HepG2 (cell line): Measurements from ENCODE around the gene GPD1. TPM values are rescaled to one million over a fixed set of nuclear protein-coding genes. Genes with fewer than 3 reads are reported as not detected.

Source experiments
- ATAC-seq: fragments of 200-7000 bp; cut with Tn5 transposase; 3 replicates; pipeline ENCODE4 v1.9.1; 2020; ENCODE audit warnings: mild to moderate bottlenecking, moderate library complexity
- BruUV-seq: library from RNA; stranded (reverse); fragments of 400-500 nt; replicated peaks from 2 replicates; lab custom pipeline; 2021; lab: Mats Ljungman, UMichigan
- CTCF ChIA-PET: fragments of 300-600 bp; formaldehyde crosslinking; extraction: SDS; loops from one replicate; lab custom pipeline; 2021; ENCODE audit warnings: low total read pairs, inconsistent platforms, low intra/inter-chr PET ratio; lab: Yijun Ruan, JAX
- POLR2A ChIA-PET: fragments of 350-600 bp; sonication (Branson Sonifier 250); formaldehyde crosslinking; loops from one replicate; lab custom pipeline; 2020; ENCODE audit warnings: antibody characterized with exemption, inconsistent platforms; lab: Yijun Ruan, JAX
- DNase-seq: peaks from one replicate; pipeline ENCODE4 v3.0.0-alpha.2; 2015; ENCODE audit warnings: low spot score
- FAIRE-seq: peaks from 3 replicates; lab custom pipeline; 2011; peaks lifted over from hg19 to GRCh38; lab: Jason Lieb, UNC
- H2AFZ ChIP-seq: one replicate; pipeline ENCODE4 v1.6.1; 2011; ENCODE audit warnings: low read length, inconsistent platforms
- H3K27ac ChIP-seq: fragments of 300-600 bp; 3 replicates; pipeline ENCODE4 v1.8.0; 2011; ENCODE audit warnings: mixed run types, mild to moderate bottlenecking, mixed read lengths, low read length, inconsistent platforms; ENCODE audit not compliant: insufficient read depth; ENCODE audit errors: extremely low read length
- H3K27me3 ChIP-seq, 2 experiments: fragments of 200-600 bp in 1 of 2; 2 replicates in 1 of 2; 3 replicates in 1 of 2; pipeline versions ENCODE4 v1.6.0 to v1.8.0; 2011; ENCODE audit warnings: low read length in 2 of 2, mild to moderate bottlenecking in 2 of 2, moderate library complexity in 2 of 2, inconsistent platforms in 1 of 2; ENCODE audit not compliant: insufficient read depth in 2 of 2, control insufficient read depth in 1 of 2
- H3K36me3 ChIP-seq, 2 experiments: fragments of 200-600 bp in 1 of 2; replicated peaks in 1 of 2; 2 replicates in 1 of 2; 3 replicates in 1 of 2; pipeline versions ENCODE4 v1.5.1 to v1.8.0; 2011; ENCODE audit warnings: low read length in 2 of 2, inconsistent platforms in 1 of 2; ENCODE audit not compliant: insufficient read depth in 2 of 2, control insufficient read depth in 1 of 2
- H3K4me1 ChIP-seq: 2 replicates; pipeline ENCODE4 v1.5.1; 2012; ENCODE audit warnings: low read length, inconsistent platforms; ENCODE audit not compliant: insufficient read depth
- H3K4me2 ChIP-seq: 2 replicates; pipeline ENCODE4 v1.6.0; 2011; ENCODE audit warnings: low read depth, low read length, inconsistent platforms
- H3K4me3 ChIP-seq, 3 experiments: fragments of 200-600 bp in 1 of 3; sonication (generic), shearing (Covaris generic) in 1 of 3; replicated peaks in 1 of 3; 2 replicates each; pipeline ENCODE4 v1.5.1; 2011 to 2016; ENCODE audit warnings: low read length in 3 of 3, inconsistent platforms in 2 of 3, low read depth in 2 of 3, mild to moderate bottlenecking in 2 of 3, control low read depth in 1 of 3, mixed read lengths in 1 of 3; ENCODE audit not compliant: insufficient read depth in 1 of 3
- H3K79me2 ChIP-seq: one replicate; pipeline ENCODE4 v1.6.1; 2011; ENCODE audit warnings: low read length, inconsistent platforms; ENCODE audit not compliant: insufficient read depth
- H3K9ac ChIP-seq: 2 replicates; pipeline ENCODE4 v1.6.0; 2011; ENCODE audit warnings: mild to moderate bottlenecking, low read depth, low read length, inconsistent platforms; ENCODE audit not compliant: insufficient read depth
- H3K9me3 ChIP-seq: 2 replicates; pipeline ENCODE4 v1.5.1; 2012; ENCODE audit warnings: mild to moderate bottlenecking, low read length
- H4K20me1 ChIP-seq: 2 replicates; pipeline ENCODE4 v1.6.0; 2011; ENCODE audit warnings: inconsistent platforms, mild to moderate bottlenecking, low read length, moderate library complexity; ENCODE audit not compliant: insufficient read depth
- CCDC6 ChIP-seq: sonication (generic); formaldehyde crosslinking; IDR thresholded peaks from 2 replicates; pipeline ENCODE4 v1.8.1; 2022; ENCODE audit warnings: mild to moderate bottlenecking, missing genetic modification reagents, moderate library complexity
- CENPT ChIP-seq: sonication (generic); formaldehyde crosslinking; IDR thresholded peaks from 2 replicates; pipeline ENCODE4 v1.8.0; 2022; ENCODE audit warnings: low read depth, mild to moderate bottlenecking, moderate library complexity, missing genetic modification reagents
- DPF2 ChIP-seq: sonication (generic); formaldehyde crosslinking; IDR thresholded peaks from 2 replicates; pipeline ENCODE4 v1.4.0; 2020; ENCODE audit warnings: mild to moderate bottlenecking, low read depth, missing genetic modification reagents, borderline replicate concordance
- EZH2 ChIP-seq: conservative IDR thresholded peaks from 2 replicates; pipeline ENCODE4 v1.6.1; 2012; ENCODE audit warnings: mild to moderate bottlenecking, low read depth, low read length, moderate library complexity
- FLYWCH1 ChIP-seq: sonication (generic); formaldehyde crosslinking; IDR thresholded peaks from 2 replicates; pipeline ENCODE4 v1.8.1; 2023; ENCODE audit warnings: mild to moderate bottlenecking, missing genetic modification reagents
- FOSL1 ChIP-seq: sonication (generic); formaldehyde crosslinking; IDR thresholded peaks from 2 replicates; pipeline ENCODE4 v1.9.0; 2021; ENCODE audit warnings: missing genetic modification reagents, borderline replicate concordance
- HDAC1 ChIP-seq: sonication (generic); formaldehyde crosslinking; IDR thresholded peaks from 2 replicates; pipeline ENCODE4 v1.5.1; 2020; ENCODE audit warnings: mild to moderate bottlenecking, missing genetic modification reagents
- NFE2L1 ChIP-seq: sonication (generic); formaldehyde crosslinking; IDR thresholded peaks from 2 replicates; pipeline ENCODE4 v1.4.0; 2020; ENCODE audit warnings: missing genetic modification reagents, mild to moderate bottlenecking, borderline replicate concordance
- RBM39 ChIP-seq: fragments of 200-400 bp; formaldehyde crosslinking; IDR thresholded peaks from one replicate; pipeline ENCODE4 v1.6.1; 2018; ENCODE audit warnings: antibody characterized with exemption, mild to moderate bottlenecking, low read depth, low read length; ENCODE audit not compliant: poor library complexity, severe bottlenecking
- SOX13 ChIP-seq, 3 experiments: fragments of 450-650 bp in 1 of 3; sonication (generic) in 1 of 3; formaldehyde crosslinking in 1 of 3; IDR thresholded peaks in 2 of 3; conservative IDR thresholded peaks in 1 of 3; 2 replicates each; pipeline versions ENCODE4 v1.5.0 to v1.6.1; 2016 to 2020; ENCODE audit warnings: antibody characterized with exemption in 1 of 3, mild to moderate bottlenecking in 1 of 3, missing compliant biosample characterization in 1 of 3, missing genetic modification reagents in 1 of 3, moderate library complexity in 1 of 3
- ZFX ChIP-seq: sonication (generic); formaldehyde crosslinking; IDR thresholded peaks from 2 replicates; pipeline ENCODE4 v1.4.0; 2020; ENCODE audit warnings: mild to moderate bottlenecking, low read depth, missing genetic modification reagents, moderate library complexity
- ZNF251 ChIP-seq: sonication (generic); formaldehyde crosslinking; IDR thresholded peaks from 2 replicates; pipeline ENCODE4 v1.9.0; 2021; ENCODE audit warnings: mild to moderate bottlenecking, missing genetic modification reagents
- WGBS: methylation state at CpG from one replicate; pipeline ENCODE4 v1.1.6; 2017; ENCODE audit warnings: low lambda C conversion rate; 5-methylcytosine and 5-hydroxymethylcytosine counted together
- in situ Hi-C: cut with HindIII; loops from 2 replicates; pipeline ENCODE4 v1.10.0; 2017; ENCODE audit warnings: low pct_unique_long_range_greater_than_20kb; ENCODE audit not compliant: extremely low pct_ligation_motif_present
- intact Hi-C: fragments of 100-400 bp; cut with micrococcal nuclease; formaldehyde crosslinking; loops from one replicate; pipeline ENCODE4 v1.10.0; 2022; ENCODE audit not compliant: unreplicated experiment
- polyA plus RNA-seq, 8 experiments: library from polyadenylated mRNA; depleted of rRNA in 3 of 8; stranded (reverse) in 7 of 8; unstranded in 1 of 8; fragments of >200 nt; fragmentation: Illumina TruSeq in 4 of 8; extraction: Trizol in 4 of 8; gene quantifications; 2 replicates each; pipeline versions ENCODE4 v1.2.1 to v1.2.3, GENCODE V29; 2011 to 2016; ENCODE audit warnings: low read depth in 4 of 8, missing spikeins in 1 of 8, mixed read lengths in 1 of 8; ENCODE audit not compliant: insufficient read depth in 1 of 8
- total RNA-seq, 5 experiments: library from RNA; depleted of rRNA; stranded (reverse); fragments of >200 nt; fragmentation: Illumina TruSeq; extraction: Trizol; gene quantifications; 2 replicates each; pipeline ENCODE4 v1.2.3, GENCODE V29; 2016; ENCODE audit warnings: low read depth in 1 of 5
- TF ChIP-seq, protein P1 (sequence below): sonication (generic); formaldehyde crosslinking; IDR thresholded peaks from 2 replicates; pipeline ENCODE4 v1.5.0; 2020; ENCODE audit warnings: mild to moderate bottlenecking, missing genetic modification reagents, borderline replicate concordance
- TF ChIP-seq, protein P2 (sequence below): sonication (generic); formaldehyde crosslinking; IDR thresholded peaks from 2 replicates; pipeline ENCODE4 v1.4.0; 2020; ENCODE audit warnings: missing genetic modification reagents, borderline replicate concordance
- TF ChIP-seq, protein P3 (sequence below): sonication (generic); formaldehyde crosslinking; IDR thresholded peaks from 2 replicates; pipeline ENCODE4 v1.5.1; 2020; ENCODE audit warnings: missing genetic modification reagents, mild to moderate bottlenecking, borderline replicate concordance

Gene GPD1
- total and polyA plus RNA-seq, 2 of the 13 experiments (the other 11 are each of a cell fraction or from before 2014, with no cell fraction given): 3.7 to 30.6 TPM

DNA sequence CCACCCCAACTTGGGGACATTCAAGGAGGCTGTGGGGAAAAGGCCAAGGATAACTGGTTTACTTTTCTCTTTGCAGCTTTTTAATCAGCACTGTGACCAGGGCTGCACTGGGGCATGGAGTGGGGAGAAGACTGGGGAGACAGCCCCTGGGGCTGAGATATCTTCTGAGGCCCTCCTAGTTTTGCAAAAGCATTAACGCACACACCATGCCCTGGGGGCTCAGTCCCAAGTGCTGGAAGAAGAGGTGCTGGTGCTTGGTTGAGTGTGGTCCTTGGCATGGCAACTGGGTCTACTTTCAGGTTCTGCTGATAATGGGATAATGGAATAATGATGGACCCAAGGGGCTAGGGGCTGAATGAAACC is 28.0 kb upstream of the GPD1 start:
- H3K27ac ChIP-seq: peak overlapping the region; percentile 61
- peak overlapping the region; percentile 15 to 63 (median 38); a peak in 5 of 6 replicates for H3K4me3 ChIP-seq
- POLR2A ChIA-PET: interaction anchor here (2.4 to 3.5 kb wide), 2 partner anchors 9 to 36 kb away, joined by 13 to 21 read pairs; partner anchors contain the start of genes COX14 and SMARCD1
- H3K36me3 ChIP-seq: no peaks in the 10 kb centered on the region
- H3K9me3 ChIP-seq: no peaks in the 10 kb centered on the region
- ATAC-seq: peak; percentile 4; the same call in 2 of the 3 replicates
- CTCF ChIA-PET: interaction anchor here (1.3 to 2.5 kb wide), 5 partner anchors 13 to 239 kb away, joined by 4 to 25 read pairs (median 5); no protein-coding TSS in a partner anchor
- H3K4me2 ChIP-seq: peak overlapping the region; percentile 96
- H3K9ac ChIP-seq: peak overlapping the region; percentile 53
- H4K20me1 ChIP-seq: no peaks in the 10 kb centered on the region
- no peak for DNase-seq
- WGBS: 100% methylated on average over 1 of the region's 1 CpG
- in situ Hi-C loops: no loop called here
- intact Hi-C loops: loop anchor here (1.0 to 2.0 kb wide), 4 partner anchors 35 to 100 kb away; partner anchors contain the start of gene CERS5
- H3K79me2 ChIP-seq: no peaks in the 10 kb centered on the region
- H3K27me3 ChIP-seq: peaks cover 1 to 7% of the 10 kb centered on the region in 2 experiments; a peak in 3 of 5 replicates
- no peak for FAIRE-seq
- H2AFZ ChIP-seq: peak overlapping the region; percentile 89
- no TSS peak for BruUV-seq
- peaks cover 51% of the 10 kb centered on the region for H3K4me1 ChIP-seq
- no peak for TF ChIP-seq EZH2
- TF ChIP-seq FLYWCH1 (CRISPR knock-in tag): no peak
- no peak for TF ChIP-seq ZNF251 (CRISPR knock-in tag)
- TF ChIP-seq DPF2: no peak
- 0 out of 2 replicates have a peak, but pooled peaks have one; percentile 8 for TF ChIP-seq HDAC1 (CRISPR knock-in tag)
- no peak for TF ChIP-seq NFE2L1 (CRISPR knock-in tag)
- TF ChIP-seq CCDC6 (CRISPR knock-in tag): no peak
- TF ChIP-seq, protein P1, sequence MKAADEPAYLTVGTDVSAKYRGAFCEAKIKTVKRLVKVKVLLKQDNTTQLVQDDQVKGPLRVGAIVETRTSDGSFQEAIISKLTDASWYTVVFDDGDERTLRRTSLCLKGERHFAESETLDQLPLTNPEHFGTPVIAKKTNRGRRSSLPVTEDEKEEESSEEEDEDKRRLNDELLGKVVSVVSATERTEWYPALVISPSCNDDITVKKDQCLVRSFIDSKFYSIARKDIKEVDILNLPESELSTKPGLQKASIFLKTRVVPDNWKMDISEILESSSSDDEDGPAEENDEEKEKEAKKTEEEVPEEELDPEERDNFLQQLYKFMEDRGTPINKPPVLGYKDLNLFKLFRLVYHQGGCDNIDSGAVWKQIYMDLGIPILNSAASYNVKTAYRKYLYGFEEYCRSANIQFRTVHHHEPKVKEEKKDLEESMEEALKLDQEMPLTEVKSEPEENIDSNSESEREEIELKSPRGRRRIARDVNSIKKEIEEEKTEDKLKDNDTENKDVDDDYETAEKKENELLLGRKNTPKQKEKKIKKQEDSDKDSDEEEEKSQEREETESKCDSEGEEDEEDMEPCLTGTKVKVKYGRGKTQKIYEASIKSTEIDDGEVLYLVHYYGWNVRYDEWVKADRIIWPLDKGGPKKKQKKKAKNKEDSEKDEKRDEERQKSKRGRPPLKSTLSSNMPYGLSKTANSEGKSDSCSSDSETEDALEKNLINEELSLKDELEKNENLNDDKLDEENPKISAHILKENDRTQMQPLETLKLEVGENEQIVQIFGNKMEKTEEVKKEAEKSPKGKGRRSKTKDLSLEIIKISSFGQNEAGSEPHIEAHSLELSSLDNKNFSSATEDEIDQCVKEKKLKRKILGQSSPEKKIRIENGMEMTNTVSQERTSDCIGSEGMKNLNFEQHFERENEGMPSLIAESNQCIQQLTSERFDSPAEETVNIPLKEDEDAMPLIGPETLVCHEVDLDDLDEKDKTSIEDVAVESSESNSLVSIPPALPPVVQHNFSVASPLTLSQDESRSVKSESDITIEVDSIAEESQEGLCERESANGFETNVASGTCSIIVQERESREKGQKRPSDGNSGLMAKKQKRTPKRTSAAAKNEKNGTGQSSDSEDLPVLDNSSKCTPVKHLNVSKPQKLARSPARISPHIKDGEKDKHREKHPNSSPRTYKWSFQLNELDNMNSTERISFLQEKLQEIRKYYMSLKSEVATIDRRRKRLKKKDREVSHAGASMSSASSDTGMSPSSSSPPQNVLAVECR (CRISPR knock-in tag): 0 out of 2 replicates have a peak, but pooled peaks have one; percentile 0
- TF ChIP-seq SOX13 (IDR thresholded peaks at IDR 0.05): no peak
- TF ChIP-seq SOX13 (CRISPR knock-in tag; conservative IDR thresholded peaks at IDR 0.05 in 1 of 2, IDR thresholded peaks at IDR 0.05 in 1 of 2): 0 out of 4 replicates have a peak, but pooled peaks of 1 of the 2 experiments have one; percentile 0
- TF ChIP-seq, protein P2, sequence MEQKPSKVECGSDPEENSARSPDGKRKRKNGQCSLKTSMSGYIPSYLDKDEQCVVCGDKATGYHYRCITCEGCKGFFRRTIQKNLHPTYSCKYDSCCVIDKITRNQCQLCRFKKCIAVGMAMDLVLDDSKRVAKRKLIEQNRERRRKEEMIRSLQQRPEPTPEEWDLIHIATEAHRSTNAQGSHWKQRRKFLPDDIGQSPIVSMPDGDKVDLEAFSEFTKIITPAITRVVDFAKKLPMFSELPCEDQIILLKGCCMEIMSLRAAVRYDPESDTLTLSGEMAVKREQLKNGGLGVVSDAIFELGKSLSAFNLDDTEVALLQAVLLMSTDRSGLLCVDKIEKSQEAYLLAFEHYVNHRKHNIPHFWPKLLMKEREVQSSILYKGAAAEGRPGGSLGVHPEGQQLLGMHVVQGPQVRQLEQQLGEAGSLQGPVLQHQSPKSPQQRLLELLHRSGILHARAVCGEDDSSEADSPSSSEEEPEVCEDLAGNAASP (CRISPR knock-in tag): 0 out of 2 replicates have a peak, but pooled peaks have one; percentile 3
- TF ChIP-seq, protein P3, sequence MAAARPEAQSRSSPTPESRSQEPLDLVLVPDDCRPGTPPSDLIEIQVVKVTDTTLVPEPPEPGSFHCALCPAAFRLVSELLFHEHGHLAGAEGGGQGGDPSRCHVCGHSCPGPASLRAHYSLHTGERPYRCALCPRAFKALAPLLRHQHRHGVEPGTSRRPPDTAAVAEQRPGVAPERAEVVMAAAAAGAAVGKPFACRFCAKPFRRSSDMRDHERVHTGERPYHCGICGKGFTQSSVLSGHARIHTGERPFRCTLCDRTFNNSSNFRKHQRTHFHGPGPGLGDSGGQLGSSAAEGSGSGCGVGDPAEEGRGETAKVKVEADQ (CRISPR knock-in tag): no peak
- TF ChIP-seq RBM39: no peak
- TF ChIP-seq CENPT: no peak
- no peak for TF ChIP-seq ZFX (CRISPR knock-in tag)
- TF ChIP-seq FOSL1 (CRISPR knock-in tag): no peak
